K562 (cell line): ENCODE results near the gene ASB2.

Source experiments
- ATF1 ChIP-seq, 2 experiments: fragments of 450-650 bp in 1 of 2; IDR thresholded peaks; 2 replicates each; pipeline ENCODE4 v1.6.1; 2016; ENCODE audit warnings: missing compliant biosample characterization in 1 of 2, missing genetic modification characterization in 1 of 2
- BHLHE40 ChIP-seq: IDR thresholded peaks from 2 replicates; pipeline ENCODE4 v1.6.1; 2011; ENCODE audit warnings: low read length, improper control_type of control experiment
- EGR1 ChIP-seq: fragments of 450-650 bp; conservative IDR thresholded peaks from 2 replicates; pipeline ENCODE4 v1.6.1; 2017; ENCODE audit warnings: mild to moderate bottlenecking
- FOSL1 ChIP-seq: fragments of 200-800 bp; sonication (Bioruptor generic); conservative IDR thresholded peaks from 2 replicates; pipeline ENCODE4 v1.6.1; 2016; ENCODE audit warnings: missing genetic modification characterization, missing compliant biosample characterization
- JUN ChIP-seq, 2 experiments: sonication (generic) in 1 of 2; formaldehyde crosslinking in 1 of 2; IDR thresholded peaks; 2 replicates each; pipeline versions ENCODE4 v1.6.1 to v1.8.0; 2012 to 2022; ENCODE audit warnings: borderline replicate concordance in 2 of 2, mild to moderate bottlenecking in 2 of 2, improper control_type of control experiment in 1 of 2, low read depth in 1 of 2, low read length in 1 of 2, missing genetic modification reagents in 1 of 2
- PATZ1 ChIP-seq: fragments of 250-450 bp; sonication (Bioruptor Pico); IDR thresholded peaks from 2 replicates; pipeline ENCODE4 v1.5.0; 2020; ENCODE audit warnings: mild to moderate bottlenecking, borderline replicate concordance
- POLR2A ChIP-seq: fragments of 450-650 bp; conservative IDR thresholded peaks from 2 replicates; pipeline ENCODE4 v1.6.1; 2016
- POLR2B ChIP-seq: fragments of 450-650 bp; IDR thresholded peaks from 2 replicates; pipeline ENCODE4 v1.6.1; 2018; ENCODE audit warnings: low read depth; ENCODE audit not compliant: partially characterized antibody
- SNRNP70 ChIP-seq: fragments of 200-400 bp; formaldehyde crosslinking; optimal IDR thresholded peaks from 2 replicates; pipeline ENCODE3; 2017; ENCODE audit warnings: low read depth, low read length
- SRSF9 ChIP-seq: fragments of 200-400 bp; formaldehyde crosslinking; IDR thresholded peaks from 2 replicates; pipeline ENCODE4 v1.6.1; 2017; ENCODE audit warnings: low read depth, low read length, borderline replicate concordance
- WHSC1 ChIP-seq: IDR thresholded peaks from one replicate; pipeline ENCODE4 v1.6.1; 2012; ENCODE audit warnings: low read length, control low read depth, inconsistent platforms
- ZNF318 ChIP-seq, 2 experiments: fragments of 450-650 bp; IDR thresholded peaks; 2 replicates each; pipeline ENCODE4 v1.6.1; 2016; ENCODE audit warnings: mild to moderate bottlenecking in 2 of 2, borderline replicate concordance in 1 of 2, low read depth in 1 of 2, moderate library complexity in 1 of 2
- TF ChIP-seq, protein P1 (sequence below), 3 experiments: IDR thresholded peaks in 2 of 3; conservative IDR thresholded peaks in 1 of 3; 2 replicates each; pipeline ENCODE4 v1.5.1; 2011 to 2012; ENCODE audit warnings: low read length in 3 of 3, mild to moderate bottlenecking in 3 of 3, control low read depth in 2 of 3, improper control_type of control experiment in 1 of 3, inconsistent platforms in 1 of 3, low read depth in 1 of 3, mixed read lengths in 1 of 3, moderate library complexity in 1 of 3; ENCODE audit not compliant: insufficient read depth in 2 of 3

- TF ChIP-seq POLR2A: no peak
- TF ChIP-seq PATZ1 (CRISPR knock-in tag): no peak
- no peak for TF ChIP-seq WHSC1
- TF ChIP-seq, protein P1, sequence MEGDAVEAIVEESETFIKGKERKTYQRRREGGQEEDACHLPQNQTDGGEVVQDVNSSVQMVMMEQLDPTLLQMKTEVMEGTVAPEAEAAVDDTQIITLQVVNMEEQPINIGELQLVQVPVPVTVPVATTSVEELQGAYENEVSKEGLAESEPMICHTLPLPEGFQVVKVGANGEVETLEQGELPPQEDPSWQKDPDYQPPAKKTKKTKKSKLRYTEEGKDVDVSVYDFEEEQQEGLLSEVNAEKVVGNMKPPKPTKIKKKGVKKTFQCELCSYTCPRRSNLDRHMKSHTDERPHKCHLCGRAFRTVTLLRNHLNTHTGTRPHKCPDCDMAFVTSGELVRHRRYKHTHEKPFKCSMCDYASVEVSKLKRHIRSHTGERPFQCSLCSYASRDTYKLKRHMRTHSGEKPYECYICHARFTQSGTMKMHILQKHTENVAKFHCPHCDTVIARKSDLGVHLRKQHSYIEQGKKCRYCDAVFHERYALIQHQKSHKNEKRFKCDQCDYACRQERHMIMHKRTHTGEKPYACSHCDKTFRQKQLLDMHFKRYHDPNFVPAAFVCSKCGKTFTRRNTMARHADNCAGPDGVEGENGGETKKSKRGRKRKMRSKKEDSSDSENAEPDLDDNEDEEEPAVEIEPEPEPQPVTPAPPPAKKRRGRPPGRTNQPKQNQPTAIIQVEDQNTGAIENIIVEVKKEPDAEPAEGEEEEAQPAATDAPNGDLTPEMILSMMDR (IDR thresholded peaks at IDR 0.05 in 2 of 3, conservative IDR thresholded peaks at IDR 0.05 in 1 of 3; ENCODE audit: insufficient read depth in 2 of 3, low read depth in 1 of 3, low read length in 3 of 3): no peak
- TF ChIP-seq POLR2B: no peak
- no peak for TF ChIP-seq JUN (IDR thresholded peaks at IDR 0.05; ENCODE audit: borderline replicate concordance, low read depth, low read length)
- no peak for TF ChIP-seq JUN (CRISPR knock-in tag; IDR thresholded peaks at IDR 0.05; ENCODE audit: borderline replicate concordance)
- TF ChIP-seq BHLHE40: no peak
- no peak for TF ChIP-seq SRSF9
- no peak for TF ChIP-seq EGR1
- TF ChIP-seq ATF1 (CRISPR knock-in tag; IDR thresholded peaks at IDR 0.05): no peak
- no peak for TF ChIP-seq ATF1 (tag; IDR thresholded peaks at IDR 0.05)
- TF ChIP-seq ZNF318 (IDR thresholded peaks at IDR 0.05; ENCODE audit: borderline replicate concordance in 1 of 2, low read depth in 1 of 2): no peak
- TF ChIP-seq SNRNP70: no peak
- TF ChIP-seq FOSL1 (tag): no peak
Observed at GRCh38 chr14:93952829-93953228, 23.5 kb downstream of the ASB2 start.
